ENCODE results near the gene GRB14.

GRB14 gene

DNA sequence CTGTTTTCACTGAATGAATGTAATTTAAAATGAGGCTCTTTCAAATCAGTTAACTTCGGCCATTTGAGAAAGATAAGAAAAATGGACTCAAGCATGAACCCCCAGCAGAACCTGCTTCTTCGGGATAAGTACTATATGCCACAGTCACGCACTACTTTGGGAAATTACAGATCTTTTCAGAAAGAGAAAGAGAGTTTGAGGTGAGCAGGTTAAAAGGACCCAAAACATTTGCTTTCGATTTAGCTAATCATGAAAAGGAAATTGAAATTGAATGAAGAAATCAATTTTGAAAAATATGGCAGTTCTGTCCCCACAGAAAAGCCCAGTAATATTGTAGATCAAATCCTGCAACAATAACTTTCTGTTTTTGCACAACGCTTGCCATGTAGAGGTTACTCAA is 156.9 kb downstream of the GRB14 start:
- H3K27ac ChIP-seq = no peak overlapping the region
- TF ChIP-seq, protein P1, sequence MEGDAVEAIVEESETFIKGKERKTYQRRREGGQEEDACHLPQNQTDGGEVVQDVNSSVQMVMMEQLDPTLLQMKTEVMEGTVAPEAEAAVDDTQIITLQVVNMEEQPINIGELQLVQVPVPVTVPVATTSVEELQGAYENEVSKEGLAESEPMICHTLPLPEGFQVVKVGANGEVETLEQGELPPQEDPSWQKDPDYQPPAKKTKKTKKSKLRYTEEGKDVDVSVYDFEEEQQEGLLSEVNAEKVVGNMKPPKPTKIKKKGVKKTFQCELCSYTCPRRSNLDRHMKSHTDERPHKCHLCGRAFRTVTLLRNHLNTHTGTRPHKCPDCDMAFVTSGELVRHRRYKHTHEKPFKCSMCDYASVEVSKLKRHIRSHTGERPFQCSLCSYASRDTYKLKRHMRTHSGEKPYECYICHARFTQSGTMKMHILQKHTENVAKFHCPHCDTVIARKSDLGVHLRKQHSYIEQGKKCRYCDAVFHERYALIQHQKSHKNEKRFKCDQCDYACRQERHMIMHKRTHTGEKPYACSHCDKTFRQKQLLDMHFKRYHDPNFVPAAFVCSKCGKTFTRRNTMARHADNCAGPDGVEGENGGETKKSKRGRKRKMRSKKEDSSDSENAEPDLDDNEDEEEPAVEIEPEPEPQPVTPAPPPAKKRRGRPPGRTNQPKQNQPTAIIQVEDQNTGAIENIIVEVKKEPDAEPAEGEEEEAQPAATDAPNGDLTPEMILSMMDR (conservative IDR thresholded peaks at IDR 0.05; ENCODE audit: low read depth) = no peak
- CTCF ChIA-PET = no interaction called here
- POLR2A ChIA-PET (ENCODE audit: low non-redundant PET) = no interaction called here
- no peak for DNase-seq (ENCODE audit: low spot score)

DNA sequence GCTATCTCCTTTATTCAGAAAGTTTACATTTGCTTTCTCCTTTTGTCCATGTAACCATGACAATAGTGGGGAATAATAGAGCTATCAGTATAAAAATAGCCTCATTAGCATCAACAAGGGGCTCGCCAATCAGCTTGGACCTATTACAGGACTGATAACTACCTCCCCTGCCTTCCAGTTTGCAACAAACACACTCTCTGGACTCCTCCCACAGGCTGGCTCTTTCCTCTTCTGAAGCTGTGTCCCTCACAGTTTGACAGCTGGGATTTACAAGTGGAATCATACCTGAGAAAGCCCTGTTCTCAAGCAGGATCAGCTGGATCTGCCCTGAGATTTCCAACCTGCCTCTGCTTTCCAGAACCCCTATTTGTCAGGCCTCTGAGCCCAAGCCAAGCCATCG is 162.5 kb downstream of the GRB14 start:
- DNase-seq (ENCODE audit: low spot score) = no peak
- H3K27ac ChIP-seq = no peak overlapping the region
- POLR2A ChIA-PET (ENCODE audit: low non-redundant PET) = no interaction called here
- TF ChIP-seq, protein P1 (conservative IDR thresholded peaks at IDR 0.05; ENCODE audit: low read depth) = no peak
- CTCF ChIA-PET = interaction anchor here (0.6 kb wide), 1 partner anchor 1563 kb away, joined by 3 read pairs; no protein-coding TSS in a partner anchor

DNA sequence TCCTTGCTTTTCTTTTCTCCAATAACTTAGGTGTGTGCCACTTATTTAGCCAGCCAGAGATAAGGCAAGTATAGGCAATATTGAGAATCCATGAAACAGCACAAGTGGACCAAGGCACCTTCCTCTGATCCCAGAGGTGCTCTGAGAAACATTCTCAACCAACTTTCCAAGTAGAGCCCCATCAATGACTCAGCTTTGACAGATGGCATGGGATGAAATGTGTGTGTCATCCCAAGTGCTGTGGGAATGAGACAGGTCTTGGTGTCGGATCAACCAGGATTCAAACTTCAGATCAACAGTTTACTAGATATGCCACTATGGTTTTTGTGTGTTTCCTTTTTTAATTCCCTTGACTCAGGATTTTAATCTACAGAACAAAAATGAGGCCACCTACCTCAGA is 164.0 kb downstream of the GRB14 start:
- DNase-seq (ENCODE audit: low spot score) = no peak
- TF ChIP-seq, protein P1 (conservative IDR thresholded peaks at IDR 0.05; ENCODE audit: low read depth) = no peak
- POLR2A ChIA-PET (ENCODE audit: low non-redundant PET) = no interaction called here
- CTCF ChIA-PET = no interaction called here
- no peak overlapping the region for H3K27ac ChIP-seq

DNA sequence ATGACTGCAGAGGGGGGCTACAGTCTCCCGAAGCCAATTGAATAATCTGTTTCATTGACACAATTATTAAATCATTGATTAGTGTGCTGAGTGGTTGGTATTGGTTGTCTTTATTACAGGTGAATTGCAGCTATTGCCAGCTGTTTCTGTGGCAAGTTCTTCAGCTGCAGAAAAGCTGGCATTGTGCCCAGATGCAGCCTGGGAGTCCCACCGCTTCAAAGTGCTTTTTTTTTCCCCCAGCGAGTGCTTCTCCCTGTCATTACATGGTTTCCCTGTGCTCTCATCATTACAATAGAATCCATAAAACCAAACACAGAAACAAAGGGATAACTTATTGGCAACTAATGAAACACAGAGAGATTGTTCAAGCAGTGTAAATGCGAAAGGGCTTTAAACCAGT is 164.7 kb downstream of the GRB14 start:
- H3K27ac ChIP-seq = no peak overlapping the region
- CTCF ChIA-PET = no interaction called here
- TF ChIP-seq, protein P1 (conservative IDR thresholded peaks at IDR 0.05; ENCODE audit: low read depth) = no peak
- DNase-seq (ENCODE audit: low spot score) = no peak
- POLR2A ChIA-PET (ENCODE audit: low non-redundant PET) = no interaction called here

DNA sequence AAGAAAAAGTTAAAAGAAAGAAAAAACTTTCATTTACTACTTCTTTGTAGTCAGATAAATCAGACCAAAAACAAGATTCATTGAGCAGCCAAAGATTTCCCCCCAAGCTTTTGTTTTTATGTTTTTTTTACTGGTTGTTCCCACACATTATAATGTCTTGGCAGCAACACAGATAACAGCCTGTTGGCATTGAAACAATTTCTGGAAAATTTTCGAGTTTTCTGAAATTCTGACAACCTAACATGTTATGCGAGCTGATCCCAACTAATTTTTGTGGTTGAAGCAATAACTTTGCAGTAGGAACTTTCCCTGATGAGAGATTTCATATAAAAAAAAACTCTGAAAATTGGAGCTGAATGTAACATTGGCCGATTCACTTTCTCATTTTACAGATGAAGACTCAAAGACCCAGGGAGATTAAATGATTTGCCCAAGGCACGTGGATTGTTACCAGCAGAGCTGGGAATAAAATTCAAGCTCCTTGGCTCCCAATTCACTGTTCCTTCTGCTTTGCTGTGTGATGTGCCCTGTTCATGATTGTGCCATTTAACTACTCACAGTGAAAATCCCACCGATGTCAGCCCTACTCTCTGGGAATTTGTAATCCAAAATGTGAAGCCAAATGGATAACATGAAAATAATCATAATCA is 167.5 kb downstream of the GRB14 start:
- no peak overlapping the region for H3K27ac ChIP-seq
- DNase-seq (ENCODE audit: low spot score) = no peak
- TF ChIP-seq, protein P1 (conservative IDR thresholded peaks at IDR 0.05; ENCODE audit: low read depth) = no peak
- ChIA-PET CTCF (no interaction called here), POLR2A (ENCODE audit: low non-redundant PET) (no interaction called here)

DNA sequence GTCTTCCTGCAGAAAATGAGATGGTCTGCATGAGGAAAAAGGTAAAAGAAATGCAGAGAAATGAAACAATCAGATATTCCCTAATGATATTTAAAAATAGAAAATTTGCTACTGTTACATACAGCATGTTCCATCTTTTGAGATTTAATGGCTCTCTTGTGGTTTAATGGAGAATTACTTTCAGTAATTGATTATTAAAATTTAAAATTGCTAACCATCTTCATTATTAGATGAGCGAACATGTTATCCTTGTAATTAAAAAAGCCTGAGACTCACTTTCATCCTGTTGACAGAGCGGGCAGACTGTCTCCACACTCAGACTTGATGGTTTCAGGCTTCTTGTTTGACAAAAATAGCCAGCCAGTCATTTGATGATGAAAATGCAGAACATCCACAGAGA is 171.0 kb downstream of the GRB14 start:
- DNase-seq (ENCODE audit: low spot score) = no peak
- CTCF ChIA-PET = no interaction called here
- H3K27ac ChIP-seq = no peak overlapping the region
- TF ChIP-seq, protein P1 (conservative IDR thresholded peaks at IDR 0.05; ENCODE audit: low read depth) = no peak
- POLR2A ChIA-PET (ENCODE audit: low non-redundant PET) = no interaction called here

Data from RWPE1 (cell line).